B cell (primary cell): ENCODE results near the gene TXNDC5. TPM values are rescaled to one million over a fixed set of nuclear protein-coding genes. Genes with fewer than 3 reads are reported as not detected.

ENCODE experiments used
- ATAC-seq: fragments of 200-7000 bp; cut with Tn5 transposase; one replicate; pipeline ENCODE4 v1.10.0; 2021; ENCODE audit warnings: low read depth, mild to moderate bottlenecking, moderate number of reproducible peaks, moderate library complexity
- CTCF ChIA-PET: fragments of 350-600 bp; sonication (Branson Sonifier 250); formaldehyde crosslinking; loops from one replicate; lab custom pipeline; 2021; ENCODE audit warnings: antibody characterized with exemption, inconsistent platforms; lab: Charles Lee
- POLR2A ChIA-PET: fragments of 350-600 bp; sonication (Branson Sonifier 250); formaldehyde crosslinking; loops from one replicate; lab custom pipeline; 2021; ENCODE audit warnings: antibody characterized with exemption; lab: Charles Lee
- DNase-seq: peaks from one replicate; pipeline ENCODE4 v3.0.0; 2013
- H2AFZ ChIP-seq: 2 replicates; pipeline ENCODE4 v1.6.1; 2012; ENCODE audit warnings: mild to moderate bottlenecking, low read depth, low read length; ENCODE audit not compliant: insufficient read depth, poor library complexity, severe bottlenecking
- H3K27ac ChIP-seq, 2 donors: 1 replicate in 1 of 2; 2 replicates in 1 of 2; pipeline ENCODE4 v1.5.1; 2012 to 2013; ENCODE audit warnings: low read length in 2 of 2, mild to moderate bottlenecking in 2 of 2, moderate library complexity in 1 of 2
- H3K27me3 ChIP-seq, 4 experiments: fragments of 200-600 bp in 1 of 4; sonication (generic) in 1 of 4; replicated peaks in 1 of 4; 1 replicate in 2 of 4; 2 replicates in 2 of 4; pipeline versions ENCODE4 v1.6.1 to v1.7.0; 2013 to 2016; ENCODE audit warnings: low read length in 3 of 4, mild to moderate bottlenecking in 2 of 4, mixed read lengths in 1 of 4, moderate library complexity in 1 of 4; ENCODE audit not compliant: insufficient read depth in 4 of 4, control insufficient read depth in 3 of 4; ENCODE audit errors: control extremely low read depth in 1 of 4
- H3K36me3 ChIP-seq, 2 experiments: replicated peaks in 1 of 2; 1 replicate in 1 of 2; 2 replicates in 1 of 2; pipeline versions ENCODE4 v1.6.1 to v1.7.1; 2013; ENCODE audit warnings: low read length in 1 of 2; ENCODE audit not compliant: insufficient read depth in 2 of 2, control insufficient read depth in 1 of 2; ENCODE audit errors: control extremely low read depth in 1 of 2, extremely low read depth in 1 of 2
- H3K4me1 ChIP-seq, 2 donors: fragments of 200-600 bp in 1 of 2; sonication (generic) in 1 of 2; 1 replicate in 1 of 2; 2 replicates in 1 of 2; pipeline versions ENCODE4 v1.5.1 to v1.6.1; 2013 to 2017; ENCODE audit warnings: low read length in 2 of 2; ENCODE audit not compliant: control insufficient read depth in 2 of 2, insufficient read depth in 2 of 2
- H3K4me2 ChIP-seq: replicated peaks from 2 replicates; pipeline ENCODE3; 2012; ENCODE audit warnings: mild to moderate bottlenecking, low read depth, low read length; ENCODE audit not compliant: poor library complexity, severe bottlenecking
- H3K4me3 ChIP-seq, 5 experiments: fragments of 200-600 bp in 1 of 5; sonication (generic) in 1 of 5; 1 replicate in 3 of 5; 2 replicates in 2 of 5; pipeline versions ENCODE4 v1.5.1 to v1.7.0; 2011 to 2016; ENCODE audit warnings: low read length in 4 of 5, mild to moderate bottlenecking in 4 of 5, low read depth in 2 of 5, control low read depth in 1 of 5, moderate library complexity in 1 of 5; ENCODE audit not compliant: insufficient read depth in 1 of 5; ENCODE audit errors: control extremely low read depth in 1 of 5, extremely low read depth in 1 of 5
- H3K79me2 ChIP-seq: fragments of 200-600 bp; sonication (generic); one replicate; pipeline ENCODE4 v1.6.0; 2016; ENCODE audit warnings: low read length; ENCODE audit not compliant: control insufficient read depth, insufficient read depth
- H3K9ac ChIP-seq: fragments of 200-600 bp; sonication (generic); 2 replicates; pipeline ENCODE4 v1.6.1; 2017; ENCODE audit warnings: mild to moderate bottlenecking, low read length, moderate library complexity
- H3K9me3 ChIP-seq, 3 donors: one replicate each; pipeline versions ENCODE4 v1.6.1 to v1.7.1; 2013; ENCODE audit warnings: low read length in 2 of 3; ENCODE audit not compliant: control insufficient read depth in 2 of 3, insufficient read depth in 1 of 3; ENCODE audit errors: control extremely low read depth in 1 of 3
- H4K20me1 ChIP-seq: 2 replicates; pipeline ENCODE4 v1.6.0; 2012; ENCODE audit warnings: mild to moderate bottlenecking, low read length; ENCODE audit not compliant: insufficient read depth, control insufficient read depth, poor library complexity, severe bottlenecking
- H3K27ac Mint-ChIP-seq: one replicate; pipeline ENCODE4 v1.8.0; 2021; ENCODE audit warnings: mixed read lengths
- H3K27me3 Mint-ChIP-seq: one replicate; pipeline ENCODE4 v1.8.0; 2021; ENCODE audit warnings: mixed read lengths
- H3K4me1 Mint-ChIP-seq: one replicate; pipeline ENCODE4 v1.8.0; 2021; ENCODE audit warnings: mixed read lengths
- H3K4me3 Mint-ChIP-seq: one replicate; pipeline ENCODE4 v1.8.0; 2021; ENCODE audit warnings: mixed read lengths
- H3K9me3 Mint-ChIP-seq: one replicate; pipeline ENCODE4 v1.8.0; 2022; ENCODE audit warnings: mixed read lengths; ENCODE audit not compliant: insufficient read depth
- EZH2 ChIP-seq: IDR thresholded peaks from 2 replicates; pipeline ENCODE4 v1.6.1; 2012; ENCODE audit warnings: borderline replicate concordance, low read depth, mild to moderate bottlenecking, moderate library complexity, low read length; ENCODE audit not compliant: insufficient read depth, poor library complexity, severe bottlenecking
- WGBS: methylation state at CpG from one replicate; pipeline ENCODE4 v1.1.5; 2013; ENCODE audit warnings: missing lambda C conversion rate; ENCODE audit not compliant: insufficient coverage; 5-methylcytosine and 5-hydroxymethylcytosine counted together
- intact Hi-C: fragments of 100-400 bp; cut with micrococcal nuclease; formaldehyde crosslinking; loops from one replicate; pipeline ENCODE4 v1.10.0; 2022
- polyA plus RNA-seq: library from polyadenylated mRNA; depleted of rRNA; stranded (reverse); fragments of >200 nt; gene quantifications from 2 replicates; pipeline ENCODE4 v1.2.3, GENCODE V29; 2012
- total RNA-seq, 2 donors: library from RNA; stranded (reverse); fragments of 120-200 nt in 1 of 2; gene quantifications; 1 replicate in 1 of 2; 2 replicates in 1 of 2; pipeline versions ENCODE4 v1.2.3 to v1.2.4, GENCODE V29; 2013 to 2022
- TF ChIP-seq, protein P1 (sequence below): fragments of 200-600 bp; IDR thresholded peaks from one replicate; pipeline ENCODE4 v1.8.0; 2022; ENCODE audit warnings: antibody characterized with exemption, mild to moderate bottlenecking

The TXNDC5 gene
- total and polyA plus RNA-seq, 2 donors (not counting 1 experiment from before 2014, with no cell fraction given): 62.6 to 91.9 TPM

DNA sequence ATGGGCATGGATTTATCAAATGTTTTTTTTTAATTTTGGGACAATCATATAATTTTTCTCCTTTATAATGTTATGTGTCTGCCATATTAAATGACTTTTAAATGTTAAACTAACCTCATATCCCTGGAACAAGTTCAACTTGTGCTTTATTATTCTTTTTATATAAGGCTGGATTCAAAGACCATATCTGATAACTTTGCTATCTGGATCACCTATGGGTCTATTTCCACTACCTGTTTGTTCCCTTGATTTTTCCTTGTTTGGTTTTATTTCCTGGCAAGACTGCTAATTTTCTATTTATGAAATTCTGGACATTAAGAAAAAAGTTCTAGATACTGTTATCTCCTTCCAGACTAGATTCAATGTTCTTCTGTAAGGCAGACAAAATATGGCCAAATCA, 58.8 kb downstream of the TXNDC5 start:
- Histone ChIP-seq H3K4me1 (no peaks in the 10 kb centered on the region), H3K27ac (no peak overlapping the region), H3K9ac (no peak overlapping the region), H3K4me3 (no peak overlapping the region), H3K27me3 (no peaks in the 10 kb centered on the region), H3K36me3 (no peaks in the 10 kb centered on the region), H3K9me3 (peaks cover 1 to 15% (median 8%) of the 10 kb centered on the region in 3 donors), H4K20me1 (no peaks in the 10 kb centered on the region), H3K79me2 (no peaks in the 10 kb centered on the region), H2AFZ (no peak overlapping the region), H3K4me2 (no peak overlapping the region)
- TF ChIP-seq, protein P1, sequence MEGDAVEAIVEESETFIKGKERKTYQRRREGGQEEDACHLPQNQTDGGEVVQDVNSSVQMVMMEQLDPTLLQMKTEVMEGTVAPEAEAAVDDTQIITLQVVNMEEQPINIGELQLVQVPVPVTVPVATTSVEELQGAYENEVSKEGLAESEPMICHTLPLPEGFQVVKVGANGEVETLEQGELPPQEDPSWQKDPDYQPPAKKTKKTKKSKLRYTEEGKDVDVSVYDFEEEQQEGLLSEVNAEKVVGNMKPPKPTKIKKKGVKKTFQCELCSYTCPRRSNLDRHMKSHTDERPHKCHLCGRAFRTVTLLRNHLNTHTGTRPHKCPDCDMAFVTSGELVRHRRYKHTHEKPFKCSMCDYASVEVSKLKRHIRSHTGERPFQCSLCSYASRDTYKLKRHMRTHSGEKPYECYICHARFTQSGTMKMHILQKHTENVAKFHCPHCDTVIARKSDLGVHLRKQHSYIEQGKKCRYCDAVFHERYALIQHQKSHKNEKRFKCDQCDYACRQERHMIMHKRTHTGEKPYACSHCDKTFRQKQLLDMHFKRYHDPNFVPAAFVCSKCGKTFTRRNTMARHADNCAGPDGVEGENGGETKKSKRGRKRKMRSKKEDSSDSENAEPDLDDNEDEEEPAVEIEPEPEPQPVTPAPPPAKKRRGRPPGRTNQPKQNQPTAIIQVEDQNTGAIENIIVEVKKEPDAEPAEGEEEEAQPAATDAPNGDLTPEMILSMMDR: no peak
- TF ChIP-seq EZH2: no peak
- H3K9me3 Mint-ChIP-seq: peaks cover 11% of the 10 kb centered on the region
- ChIA-PET CTCF (no interaction called here), POLR2A (no interaction called here)
- no peak overlapping the region for H3K27ac Mint-ChIP-seq
- no peak overlapping the region for H3K4me3 Mint-ChIP-seq
- intact Hi-C loops: no loop called here
- DNase-seq: no peak
- no peaks in the 10 kb centered on the region for H3K4me1 Mint-ChIP-seq
- H3K27me3 Mint-ChIP-seq: peaks cover 4% of the 10 kb centered on the region
- no peak for ATAC-seq

DNA sequence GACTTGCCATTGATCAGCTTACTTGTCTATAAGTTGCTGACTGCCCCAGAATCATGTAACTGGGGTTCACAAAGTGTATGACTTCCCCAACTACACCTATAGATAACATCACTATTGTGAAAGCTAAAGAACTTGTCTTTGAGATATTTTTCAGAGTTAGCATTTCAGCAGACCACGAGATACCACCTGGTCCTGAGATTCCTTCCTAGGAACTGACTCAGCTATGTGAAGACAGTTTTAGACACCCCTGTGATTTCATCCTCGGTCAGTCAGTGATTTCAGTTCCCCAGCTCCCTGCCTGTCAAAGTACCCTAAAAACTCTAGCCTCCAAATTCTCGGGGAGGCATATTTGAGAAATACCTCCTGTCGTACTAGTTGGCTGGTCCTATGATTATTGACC, 62.4 kb downstream of the TXNDC5 start:
- POLR2A ChIA-PET: no interaction called here

More for the DNA sequence above, 62.4 kb downstream of the TXNDC5 start:
- peaks cover 9% of the 10 kb centered on the region for H3K9me3 Mint-ChIP-seq
- Histone ChIP-seq H3K9me3 (peaks cover 1 to 15% (median 8%) of the 10 kb centered on the region in 3 donors), H3K79me2 (no peaks in the 10 kb centered on the region), H3K4me2 (no peak overlapping the region), H2AFZ (no peak overlapping the region), H3K27me3 (no peaks in the 10 kb centered on the region), H3K9ac (no peak overlapping the region), H3K27ac (no peak overlapping the region), H4K20me1 (no peaks in the 10 kb centered on the region), H3K4me1 (no peaks in the 10 kb centered on the region), H3K4me3 (no peak overlapping the region), H3K36me3 (no peaks in the 10 kb centered on the region)
- H3K4me3 Mint-ChIP-seq: no peak overlapping the region
- CTCF ChIA-PET: no interaction called here
- ATAC-seq (no peak), DNase-seq (no peak)
- peaks cover 12% of the 10 kb centered on the region for H3K27me3 Mint-ChIP-seq
- H3K4me1 Mint-ChIP-seq: no peaks in the 10 kb centered on the region
- H3K27ac Mint-ChIP-seq: no peak overlapping the region
- 80% methylated on average over 4 of the region's 4 CpGs for WGBS
- no peak for TF ChIP-seq EZH2
- TF ChIP-seq, protein P1: no peak
- intact Hi-C loops: no loop called here
